Skeletal muscle tissue (tissue), 4 donors: ENCODE data around the gene PTPRG. TPM values are rescaled to one million over a fixed set of nuclear protein-coding genes. Genes with fewer than 3 reads are reported as not detected.
A peak's percentile ranks its signal among the peaks of the same experiment; 100 is the strongest.

Source experiments
- H3K27ac ChIP-seq: one replicate; pipeline ENCODE4 v1.7.0; 2013; ENCODE audit warnings: mild to moderate bottlenecking, low read depth, low read length, inconsistent platforms
- H3K27me3 ChIP-seq, 3 donors: one replicate each; pipeline ENCODE4 v1.7.0; 2013; ENCODE audit warnings: low read length in 3 of 3; ENCODE audit not compliant: control insufficient read depth in 3 of 3, insufficient read depth in 3 of 3
- H3K36me3 ChIP-seq, 3 donors: one replicate each; pipeline ENCODE4 v1.7.0; 2013; ENCODE audit warnings: low read length in 3 of 3; ENCODE audit not compliant: control insufficient read depth in 3 of 3, insufficient read depth in 3 of 3
- H3K4me1 ChIP-seq, 3 donors: one replicate each; pipeline ENCODE4 v1.7.0; 2013; ENCODE audit warnings: low read length in 3 of 3, mild to moderate bottlenecking in 3 of 3; ENCODE audit not compliant: control insufficient read depth in 3 of 3, insufficient read depth in 3 of 3
- H3K4me3 ChIP-seq, 3 donors: one replicate each; pipeline ENCODE4 v1.7.0; 2013; ENCODE audit warnings: low read length in 3 of 3
- H3K9ac ChIP-seq, 3 donors: one replicate each; pipeline ENCODE4 v1.7.0; 2013; ENCODE audit warnings: low read length in 3 of 3, mild to moderate bottlenecking in 3 of 3, moderate library complexity in 2 of 3, low read depth in 1 of 3
- H3K9me3 ChIP-seq, 3 donors: one replicate each; pipeline ENCODE4 v1.7.0; 2013; ENCODE audit warnings: low read length in 3 of 3; ENCODE audit not compliant: control insufficient read depth in 3 of 3
- total RNA-seq: library from RNA; depleted of rRNA; stranded (reverse); fragments of >200 nt; gene quantifications from one replicate; pipeline ENCODE4 v1.2.3, GENCODE V29; 2014
- donor health status: Osteomylitis.

PTPRG gene
- total RNA-seq, 1 donor from 2014 or later = 48.5 TPM

DNA sequence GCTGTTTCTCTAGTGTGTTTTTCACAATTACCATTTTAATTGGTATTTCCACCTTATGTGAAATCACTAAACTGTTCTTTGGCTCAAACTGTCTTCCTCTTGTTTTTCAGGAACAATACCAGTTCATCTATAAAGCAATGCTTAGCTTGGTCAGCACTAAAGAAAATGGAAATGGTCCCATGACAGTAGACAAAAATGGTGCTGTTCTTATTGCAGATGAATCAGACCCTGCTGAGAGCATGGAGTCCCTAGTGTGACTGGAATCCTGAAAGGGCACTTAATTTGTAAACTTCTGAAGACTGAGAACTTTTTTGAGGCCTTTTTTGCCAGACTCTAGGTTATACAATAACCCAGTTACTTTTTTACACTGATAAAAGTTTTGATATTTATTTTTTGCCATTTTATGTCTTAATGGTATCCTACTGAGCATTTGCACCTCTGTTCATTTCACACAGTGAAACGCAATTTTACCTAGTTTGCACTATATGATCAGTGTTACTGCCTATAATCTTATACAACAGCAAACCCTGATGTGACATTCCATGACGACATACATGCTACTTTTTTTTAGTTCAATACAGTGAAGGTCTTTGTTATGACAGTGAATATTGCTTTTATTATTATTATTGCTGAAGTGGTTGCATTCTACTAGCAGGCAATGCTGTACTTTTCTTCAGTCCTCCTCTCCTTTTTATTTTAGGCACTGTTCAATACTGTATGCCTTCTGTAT, 731.8 kb downstream of the PTPRG start:
- H3K36me3 ChIP-seq = peaks cover 0 to 9% (median 7%) of the 10 kb centered on the region in 3 donors

DNA sequence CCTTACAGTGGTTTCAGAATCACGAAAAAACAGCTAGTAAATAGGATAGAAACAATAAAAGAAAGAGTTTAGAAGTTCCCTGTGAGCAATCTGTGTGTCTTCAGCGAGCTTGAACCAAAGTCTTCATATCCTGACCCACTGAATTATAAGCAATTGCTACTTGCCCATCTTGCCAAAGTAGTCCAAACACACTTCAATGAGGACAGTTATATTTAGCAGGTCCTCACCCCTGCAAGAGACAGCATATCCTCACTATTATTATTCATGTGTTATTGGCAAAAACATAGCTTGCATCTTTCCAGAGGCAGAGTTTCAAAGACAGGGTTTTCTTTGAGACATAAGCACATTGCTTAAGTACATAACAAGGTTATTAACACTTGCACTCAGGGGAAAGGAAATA, 734.2 kb downstream of the PTPRG start:
- no peak overlapping the region for H3K27ac ChIP-seq
- no peaks in the 10 kb centered on the region for H3K27me3 ChIP-seq
- peaks cover 0 to 9% (median 7%) of the 10 kb centered on the region in 3 donors for H3K36me3 ChIP-seq
- no peak overlapping the region for H3K4me3 ChIP-seq
- no peak overlapping the region for H3K9ac ChIP-seq
- H3K4me1 ChIP-seq = peaks cover 0 to 4% (median 0%) of the 10 kb centered on the region in 3 donors
- H3K9me3 ChIP-seq = no peaks in the 10 kb centered on the region

More for the DNA sequence above, 731.8 kb downstream of the PTPRG start:
- H3K27me3 ChIP-seq = no peaks in the 10 kb centered on the region
- no peak overlapping the region for H3K27ac ChIP-seq
- H3K9ac ChIP-seq = no peak overlapping the region
- no peaks in the 10 kb centered on the region for H3K9me3 ChIP-seq
- peaks cover 0 to 4% (median 0%) of the 10 kb centered on the region in 3 donors for H3K4me1 ChIP-seq
- H3K4me3 ChIP-seq = no peak overlapping the region

DNA sequence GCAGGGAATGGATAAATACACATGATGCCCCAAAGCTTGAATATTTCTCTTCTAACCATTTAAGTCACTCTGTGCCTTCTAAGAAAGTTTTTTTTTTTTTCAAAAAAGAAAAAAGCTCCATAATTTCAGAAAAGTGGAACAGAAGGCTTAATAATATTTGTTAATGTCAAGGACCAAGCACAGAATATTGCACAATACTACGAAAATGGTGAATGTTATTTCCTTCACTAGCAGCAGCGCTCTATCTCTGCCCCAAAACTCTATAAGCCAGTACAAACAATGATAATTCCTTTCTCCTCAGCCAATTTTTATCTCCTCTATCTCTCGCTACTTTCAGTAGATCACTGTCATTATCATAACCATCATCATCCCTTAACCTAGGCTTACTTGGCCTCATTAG, 739.2 kb downstream of the PTPRG start:
- no peak overlapping the region for H3K4me3 ChIP-seq
- H3K27me3 ChIP-seq = no peaks in the 10 kb centered on the region
- no peak overlapping the region for H3K9ac ChIP-seq

DNA sequence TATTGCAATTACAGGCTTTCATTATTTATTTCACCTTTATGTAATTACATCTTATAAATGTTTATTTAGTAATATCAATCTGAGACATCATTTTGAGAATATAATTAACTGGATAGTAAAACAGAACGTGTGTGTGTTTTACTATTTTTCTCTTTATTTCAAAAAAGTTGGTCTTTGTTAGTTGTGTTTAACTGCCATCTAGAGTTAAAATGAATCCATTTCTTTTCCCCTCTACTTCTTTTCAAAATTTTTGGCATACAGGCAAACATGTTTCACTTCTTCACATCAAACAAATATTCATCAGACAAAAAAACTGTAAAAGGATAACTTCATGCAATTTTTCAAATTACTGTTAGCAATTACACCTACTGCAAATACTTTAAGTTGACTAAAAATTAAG, 750.8 kb downstream of the PTPRG start:
- Histone ChIP-seq H3K27me3 (no peaks in the 10 kb centered on the region), H3K4me1 (no peaks in the 10 kb centered on the region), H3K9me3 (no peaks in the 10 kb centered on the region), H3K36me3 (no peaks in the 10 kb centered on the region), H3K27ac (no peak overlapping the region), H3K9ac (no peak overlapping the region), H3K4me3 (no peak overlapping the region)

More for the DNA sequence above, 739.2 kb downstream of the PTPRG start:
- H3K27ac ChIP-seq = no peak overlapping the region
- no peaks in the 10 kb centered on the region for H3K36me3 ChIP-seq
- H3K4me1 ChIP-seq = no peaks in the 10 kb centered on the region
- H3K9me3 ChIP-seq = peaks cover 0 to 4% (median 0%) of the 10 kb centered on the region in 3 donors

DNA sequence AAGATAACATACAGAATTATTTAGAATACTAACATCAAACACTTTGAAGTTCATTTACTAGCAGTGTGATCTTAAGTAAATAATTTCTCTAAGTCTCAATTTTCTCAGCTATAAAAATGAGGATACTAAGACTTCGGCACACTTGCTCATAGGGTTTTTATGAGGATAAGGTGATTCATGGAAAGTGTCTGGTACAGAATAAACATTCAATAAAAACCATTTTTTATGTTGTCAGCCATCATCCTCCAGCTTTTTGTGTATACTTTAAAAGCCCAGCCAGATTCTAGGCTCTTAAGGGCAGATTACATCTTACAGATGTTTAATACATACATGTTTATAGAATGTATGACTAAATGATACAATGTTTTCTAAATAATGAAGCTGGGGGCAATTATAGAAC, 755.2 kb downstream of the PTPRG start:
- Histone ChIP-seq H3K4me3 (no peak overlapping the region), H3K4me1 (peaks cover 0 to 6% (median 3%) of the 10 kb centered on the region in 3 donors), H3K27me3 (peaks cover 0 to 6% (median 3%) of the 10 kb centered on the region in 3 donors), H3K27ac (no peak overlapping the region), H3K9me3 (no peaks in the 10 kb centered on the region), H3K36me3 (no peaks in the 10 kb centered on the region), H3K9ac (no peak overlapping the region)

DNA sequence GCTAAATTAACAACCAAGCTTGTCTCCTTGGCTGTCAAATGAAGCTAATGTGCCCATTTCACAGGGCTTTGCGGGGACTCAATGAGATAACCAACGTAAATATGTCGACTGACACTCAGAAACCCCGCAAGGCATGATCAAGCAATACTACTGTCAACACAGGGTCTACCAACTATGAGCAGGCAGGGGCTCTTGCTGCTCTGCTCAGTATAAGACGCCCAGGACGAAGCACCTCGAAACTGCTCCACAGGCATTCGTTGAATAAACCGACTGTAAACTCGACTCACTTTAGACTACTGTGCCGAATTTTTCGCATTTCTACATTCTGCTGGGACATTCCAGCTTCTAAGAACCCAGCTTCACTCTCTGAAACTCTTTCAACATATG, 757.0 kb downstream of the PTPRG start:
- no peaks in the 10 kb centered on the region for H3K9me3 ChIP-seq
- H3K36me3 ChIP-seq = no peaks in the 10 kb centered on the region
- no peak overlapping the region for H3K9ac ChIP-seq
- peak overlapping the region in 2 of 3 donors; percentile 67 to 68 for H3K4me3 ChIP-seq
- H3K27me3 ChIP-seq = peaks cover 0 to 6% (median 3%) of the 10 kb centered on the region in 3 donors
- peak overlapping the region; percentile 36 for H3K27ac ChIP-seq
- peaks cover 0 to 6% (median 3%) of the 10 kb centered on the region in 3 donors for H3K4me1 ChIP-seq

DNA sequence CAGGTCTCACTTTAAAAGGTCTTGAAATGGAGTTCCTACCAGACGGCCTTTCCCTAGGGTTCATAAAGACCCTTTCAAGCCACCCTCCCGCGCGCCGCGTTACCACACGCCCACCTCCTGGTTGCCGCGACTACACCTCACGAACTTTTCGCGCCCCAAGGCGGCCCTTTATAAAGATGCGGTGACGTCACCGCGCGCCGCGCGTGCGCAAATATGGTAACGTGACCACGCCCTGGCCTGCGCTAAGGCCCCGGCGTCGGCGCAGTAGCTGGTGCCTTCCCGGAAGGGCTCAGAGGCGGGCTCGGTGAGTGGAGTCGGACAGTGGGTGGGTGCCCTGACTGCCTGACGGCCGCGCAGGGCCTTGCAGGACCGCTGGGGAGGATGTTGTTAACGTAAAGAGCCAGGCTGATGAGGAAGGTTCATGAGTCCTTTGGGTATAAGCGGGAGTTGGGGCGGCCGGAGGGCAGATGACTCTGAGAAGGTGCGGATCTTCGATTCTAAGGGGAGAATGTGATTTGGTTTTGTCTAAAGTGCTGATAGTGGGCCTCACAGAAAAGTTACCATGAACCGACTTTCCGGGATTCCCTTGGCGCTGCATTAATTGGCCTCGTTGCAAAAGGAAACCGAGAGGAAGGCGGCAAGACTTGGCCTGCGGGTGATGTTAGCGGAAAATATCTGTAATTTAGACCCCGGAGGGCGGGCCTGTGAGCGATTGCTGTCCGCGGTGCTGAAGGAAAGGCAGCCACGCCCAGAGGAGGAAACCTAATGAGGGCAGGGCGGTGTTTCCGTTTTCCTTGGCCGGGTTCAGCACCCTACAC, 757.6 kb downstream of the PTPRG start:
- peak overlapping the region; percentile 36 for H3K27ac ChIP-seq
- peak overlapping the region; percentile 67 to 72 (median 68) for H3K4me3 ChIP-seq
- no peaks in the 10 kb centered on the region for H3K9me3 ChIP-seq
- H3K36me3 ChIP-seq = no peaks in the 10 kb centered on the region
- peaks cover 0 to 6% (median 3%) of the 10 kb centered on the region in 3 donors for H3K27me3 ChIP-seq
- H3K4me1 ChIP-seq = peaks cover 0 to 6% (median 3%) of the 10 kb centered on the region in 3 donors
- peak overlapping the region in 2 of 3 donors; percentile 27 to 50 for H3K9ac ChIP-seq

DNA sequence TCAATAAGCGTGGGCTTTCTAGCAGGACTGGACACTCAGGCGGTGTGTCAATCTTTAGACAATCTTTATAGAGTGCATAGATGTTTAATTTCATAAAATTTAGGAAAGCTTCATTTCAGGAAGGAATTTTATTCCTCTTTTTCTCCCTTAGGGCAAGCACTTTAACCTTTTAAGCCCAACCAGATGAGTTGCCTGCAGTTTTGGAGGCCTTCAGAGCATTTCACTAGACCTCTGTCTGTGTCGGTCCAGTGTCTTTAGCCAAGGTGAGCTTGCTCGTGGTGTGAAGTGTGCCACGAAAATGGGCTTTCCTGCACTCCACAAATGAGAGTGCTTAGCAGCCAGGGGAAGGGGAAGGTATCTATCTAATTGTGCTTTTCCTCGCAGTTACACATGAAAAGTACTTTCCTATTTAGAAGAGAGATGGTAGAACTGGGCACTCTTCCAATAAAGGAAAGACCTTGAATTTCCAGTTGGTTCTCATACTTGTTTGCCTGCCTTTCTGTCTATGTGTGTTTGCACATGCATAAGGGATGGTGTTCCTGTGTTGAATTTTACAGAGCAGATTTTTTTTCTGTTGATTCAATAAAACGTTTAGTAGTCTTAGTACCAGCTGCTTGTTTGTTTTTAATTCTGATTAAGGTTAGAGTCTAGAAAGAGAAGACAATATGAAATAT, 758.3 kb downstream of the PTPRG start:
- peak overlapping the region; percentile 67 to 72 (median 68) for H3K4me3 ChIP-seq
- no peak overlapping the region for H3K27ac ChIP-seq
- H3K9me3 ChIP-seq = no peaks in the 10 kb centered on the region
- H3K9ac ChIP-seq = no peak overlapping the region
- no peaks in the 10 kb centered on the region for H3K36me3 ChIP-seq
- peaks cover 0 to 6% (median 3%) of the 10 kb centered on the region in 3 donors for H3K4me1 ChIP-seq
- peaks cover 0 to 6% (median 3%) of the 10 kb centered on the region in 3 donors for H3K27me3 ChIP-seq

DNA sequence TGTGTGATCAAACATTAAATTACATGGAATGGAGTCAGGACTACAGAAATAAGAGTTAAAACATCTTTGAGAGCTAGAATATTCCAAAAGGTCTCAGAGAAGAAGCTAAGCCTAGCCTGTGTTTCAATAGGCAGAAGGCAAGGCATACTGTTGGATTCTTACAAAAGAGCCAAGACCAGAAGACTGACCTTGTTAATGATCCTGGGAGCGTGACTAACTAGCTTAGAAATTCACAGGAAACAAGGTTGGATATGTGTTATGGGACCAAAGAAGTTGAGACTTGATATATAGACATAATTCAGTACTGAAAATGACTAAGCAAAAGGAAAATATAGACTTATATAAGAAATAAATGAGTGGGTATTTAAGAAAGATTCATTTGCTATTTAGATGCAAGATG, 761.9 kb downstream of the PTPRG start:
- H3K27ac ChIP-seq = no peak overlapping the region
- no peaks in the 10 kb centered on the region for H3K36me3 ChIP-seq
- no peaks in the 10 kb centered on the region for H3K9me3 ChIP-seq
- peaks cover 0 to 6% (median 3%) of the 10 kb centered on the region in 3 donors for H3K27me3 ChIP-seq
- no peak overlapping the region for H3K9ac ChIP-seq
- H3K4me1 ChIP-seq = peaks cover 0 to 6% (median 3%) of the 10 kb centered on the region in 3 donors
- no peak overlapping the region for H3K4me3 ChIP-seq
